HFF-Myc (cell line): ENCODE results near the gene ANKRD18A.
"Not testable (repeated sequence)": the region's sequence is repeated elsewhere in the genome, so short reads cannot be mapped to it uniquely, and the experiment has no call there.

Source experiments
- DNase-seq: peaks from one replicate; pipeline ENCODE4 v3.0.0-alpha.2; 2011; ENCODE audit warnings: low read depth; ENCODE audit errors: extremely low read depth
- H3K4me3 ChIP-seq: replicated peaks from 2 replicates; pipeline ENCODE4 v1.5.1; 2011; ENCODE audit warnings: low read depth, mild to moderate bottlenecking, control low read depth, low read length
- TF ChIP-seq, protein P1 (sequence below): IDR thresholded peaks from 2 replicates; pipeline ENCODE4 v1.5.1; 2012; ENCODE audit warnings: mild to moderate bottlenecking, low read depth, low read length, control low read depth; ENCODE audit errors: missing control alignments

The ANKRD18A gene

DNA sequence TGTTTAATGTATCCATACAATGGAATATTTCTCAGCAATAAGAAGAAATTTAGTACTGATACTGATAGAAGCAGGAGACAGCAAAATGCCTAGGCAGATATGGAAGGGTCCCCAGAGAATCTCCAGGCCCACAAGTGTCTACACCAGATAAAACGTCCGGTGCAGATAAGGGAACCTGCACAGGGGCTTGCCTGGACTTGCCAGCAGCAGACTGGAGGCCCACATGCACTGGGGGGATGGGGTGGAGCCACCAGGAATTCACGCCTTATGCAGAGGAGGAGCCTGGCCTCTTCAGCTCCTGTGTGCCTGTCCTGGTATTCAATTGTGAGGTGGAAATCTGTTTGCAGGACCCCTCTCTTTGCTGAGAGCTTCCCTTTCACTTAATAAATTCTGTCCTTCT, 36.6 kb downstream of the ANKRD18A start:
- DNase-seq, H3K4me3 ChIP-seq: not testable (repeated sequence)

DNA sequence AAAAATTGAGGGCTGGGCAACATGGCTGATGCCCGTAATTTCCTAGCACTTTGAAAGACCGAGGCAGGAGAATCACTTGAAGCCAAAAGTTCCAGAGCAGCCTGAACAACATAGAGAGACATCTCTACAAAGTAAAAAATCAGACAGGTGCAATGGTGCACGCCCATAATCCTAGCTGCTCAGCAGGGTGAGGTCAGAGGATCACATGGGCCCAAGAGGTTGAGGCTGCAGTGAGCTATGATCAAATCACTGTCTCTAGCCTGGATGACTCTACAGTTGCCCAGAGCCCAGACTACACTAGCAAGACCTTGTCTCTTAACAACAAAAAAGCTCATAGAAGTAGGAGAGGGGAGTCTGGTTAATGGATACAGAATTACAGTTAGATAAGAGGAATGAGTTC, 40.3 kb downstream of the ANKRD18A start:
- not testable (repeated sequence) for DNase-seq, H3K4me3 ChIP-seq

DNA sequence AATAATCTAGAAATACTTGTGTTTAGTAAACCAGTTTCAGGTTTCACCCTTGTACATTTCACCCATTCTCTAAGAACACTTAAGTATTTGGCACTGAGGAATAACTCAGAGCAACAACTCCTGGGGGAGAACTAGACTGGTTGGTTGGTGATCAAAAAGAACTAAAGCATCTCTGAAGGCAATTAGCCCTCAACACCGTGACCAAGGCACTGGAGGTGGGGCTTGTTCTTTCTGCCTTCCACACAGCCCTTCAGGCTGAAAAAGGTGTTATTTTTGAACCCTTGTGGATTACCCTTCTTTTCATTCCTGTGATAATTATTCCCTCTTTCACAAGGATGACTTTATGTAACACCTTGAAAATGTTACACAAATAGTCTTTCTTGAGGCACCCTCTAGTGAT, 44.2 kb downstream of the ANKRD18A start:
- not testable (repeated sequence) for H3K4me3 ChIP-seq, DNase-seq

DNA sequence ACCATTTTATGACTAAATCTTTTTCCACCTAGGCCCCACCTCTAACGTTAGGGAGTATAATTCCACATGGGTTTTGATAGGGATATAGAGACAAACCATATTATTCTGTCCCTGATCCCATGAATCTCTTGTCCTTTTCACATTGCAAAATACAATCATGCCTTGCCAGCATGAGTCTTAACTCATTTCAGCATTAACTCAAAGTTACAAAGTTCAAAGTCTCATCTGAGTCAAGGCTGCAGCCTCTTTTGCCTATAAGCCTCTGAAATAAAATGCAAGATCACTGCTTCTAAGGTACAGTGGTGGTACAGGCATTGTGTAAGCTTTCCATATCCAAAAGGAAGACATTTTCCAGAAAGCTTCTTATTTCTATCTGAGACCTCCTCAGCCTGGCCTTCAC, 54.3 kb downstream of the ANKRD18A start:
- DNase-seq, H3K4me3 ChIP-seq: not testable (repeated sequence)

DNA sequence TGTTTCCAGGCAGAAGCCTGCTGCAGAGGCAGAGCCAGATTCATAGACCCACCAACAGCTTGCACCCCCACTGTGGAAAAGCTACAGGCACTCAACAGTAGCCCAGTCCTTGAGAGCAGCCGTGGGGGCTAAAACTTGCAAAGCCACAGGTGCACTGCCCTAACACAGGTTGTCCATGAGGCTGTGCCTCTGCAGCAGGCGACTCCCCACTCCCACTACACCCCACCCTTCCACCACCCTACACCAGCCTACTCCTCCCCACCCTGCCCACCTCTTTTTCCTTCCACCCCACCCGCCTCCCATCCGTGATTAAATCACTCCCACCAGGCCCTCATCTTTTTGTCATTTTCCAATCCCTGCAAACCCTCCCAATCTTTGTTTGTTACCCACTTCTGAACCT, 55.2 kb downstream of the ANKRD18A start:
- not testable (repeated sequence) for H3K4me3 ChIP-seq, DNase-seq

DNA sequence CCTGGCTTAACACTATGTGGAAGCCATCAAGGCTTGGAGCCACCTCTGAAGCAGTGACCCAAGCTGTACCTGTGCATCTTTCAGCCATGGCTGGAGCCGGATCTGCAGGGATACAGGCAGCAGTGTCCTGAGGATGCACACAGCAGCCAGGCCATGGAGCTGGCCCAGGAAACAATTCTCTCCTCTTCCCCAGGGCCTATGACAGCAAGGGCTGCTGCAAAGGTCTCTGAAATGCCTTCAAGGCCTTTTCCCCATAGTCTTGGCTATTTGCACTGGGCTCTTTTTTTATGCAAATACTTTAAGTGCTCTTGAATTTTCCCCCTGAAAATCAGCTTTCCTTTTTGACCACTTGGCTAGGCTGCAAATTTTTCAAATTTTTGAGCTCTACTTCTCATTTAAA, 56.5 kb downstream of the ANKRD18A start:
- not testable (repeated sequence) for DNase-seq, H3K4me3 ChIP-seq

DNA sequence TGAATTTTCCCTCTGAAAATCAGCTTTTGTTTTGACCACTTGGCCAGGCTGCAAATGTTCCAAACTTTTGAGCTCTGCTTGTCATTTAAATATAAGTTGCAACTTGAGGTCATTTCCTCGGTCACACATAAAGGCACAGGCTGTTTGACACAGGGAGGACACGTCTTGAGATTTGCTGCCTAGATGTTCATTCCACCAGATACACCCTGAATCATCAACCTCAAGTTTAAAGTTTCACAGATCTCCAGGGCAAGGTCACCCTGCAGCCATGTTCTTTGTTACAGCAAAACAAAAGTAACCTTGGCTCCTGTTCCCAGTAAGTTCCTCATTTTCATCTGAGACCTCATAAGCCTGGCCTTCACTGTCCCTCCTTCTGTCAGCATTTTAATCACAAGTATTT, 59.3 kb downstream of the ANKRD18A start:
- not testable (repeated sequence) for H3K4me3 ChIP-seq, DNase-seq

DNA sequence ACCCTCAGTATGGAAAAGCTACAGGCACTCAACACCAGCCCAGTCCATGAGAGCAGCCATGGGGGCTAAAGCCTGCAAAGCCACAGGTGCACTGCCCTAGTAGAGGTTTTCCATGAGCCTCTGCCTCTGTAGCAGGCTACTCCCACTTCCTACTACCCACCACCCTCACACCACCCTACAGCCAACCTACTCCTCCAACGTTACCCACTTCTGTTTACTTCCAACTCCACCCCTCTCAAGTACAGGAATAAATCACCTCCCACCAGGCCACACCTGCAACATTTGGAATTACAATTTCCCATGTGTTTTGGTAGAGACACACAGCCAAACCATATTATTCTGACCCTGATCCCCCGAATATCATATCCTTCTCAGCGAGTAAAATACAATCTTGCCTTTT, 61.2 kb downstream of the ANKRD18A start:
- H3K4me3 ChIP-seq, DNase-seq: not testable (repeated sequence)

DNA sequence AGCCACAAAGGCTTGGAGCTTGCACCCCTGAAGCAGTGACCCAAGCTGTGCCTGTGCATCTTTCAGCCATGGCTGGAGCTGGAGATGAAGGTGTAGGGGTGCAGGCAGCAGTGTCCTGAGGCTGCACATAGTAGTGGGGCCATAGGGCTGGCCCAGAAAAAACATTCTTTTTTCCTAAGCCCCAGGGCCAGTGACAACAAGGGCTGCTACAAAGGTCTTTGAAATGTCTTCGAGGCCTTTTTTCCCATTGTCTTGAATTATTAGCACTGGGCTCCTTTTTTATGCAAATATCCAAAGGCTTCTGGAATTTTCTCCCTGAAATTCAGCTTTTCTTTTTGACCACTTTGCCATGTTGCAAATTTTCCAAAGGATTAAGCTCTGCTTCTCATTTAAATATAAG, 62.6 kb downstream of the ANKRD18A start:
- H3K4me3 ChIP-seq, DNase-seq: not testable (repeated sequence)

DNA sequence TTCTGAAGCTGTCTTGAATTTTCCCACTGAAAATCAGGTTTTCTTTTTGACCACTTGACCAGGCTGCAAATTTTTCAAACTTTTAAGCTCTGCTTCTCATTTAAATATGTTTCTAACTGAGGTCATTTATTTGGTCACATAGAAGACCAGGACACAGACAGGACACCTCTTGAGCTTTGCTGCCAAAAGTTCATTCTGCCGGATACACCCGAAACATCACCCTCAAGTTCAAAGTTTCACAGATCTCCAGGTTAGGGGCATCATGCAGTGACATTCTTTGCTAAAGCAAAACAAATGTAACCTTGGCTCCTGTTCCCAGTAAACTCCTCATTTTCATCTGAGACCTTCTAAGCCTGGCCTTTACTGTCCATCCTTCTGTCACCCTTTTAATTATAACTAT, 65.4 kb downstream of the ANKRD18A start:
- DNase-seq, H3K4me3 ChIP-seq: not testable (repeated sequence)

DNA sequence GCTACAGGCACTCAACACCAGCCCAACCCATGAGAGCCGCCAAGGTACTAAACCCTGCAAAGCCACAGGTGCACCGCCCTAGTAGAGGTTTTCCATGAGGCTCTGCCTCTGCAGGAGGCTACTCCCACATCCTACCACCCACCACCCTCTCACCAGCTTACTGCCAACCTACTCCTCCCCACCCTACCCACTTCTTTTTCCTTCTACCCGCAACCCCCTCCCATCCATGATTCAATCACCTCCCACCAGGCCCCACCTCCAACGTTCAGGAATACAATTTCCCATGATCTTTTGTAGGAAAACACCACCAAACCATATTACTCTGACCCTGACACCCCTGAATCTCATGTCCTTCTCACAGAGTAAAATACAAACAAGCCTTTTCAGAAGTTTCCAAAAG, 67.4 kb downstream of the ANKRD18A start:
- not testable (repeated sequence) for DNase-seq, H3K4me3 ChIP-seq

DNA sequence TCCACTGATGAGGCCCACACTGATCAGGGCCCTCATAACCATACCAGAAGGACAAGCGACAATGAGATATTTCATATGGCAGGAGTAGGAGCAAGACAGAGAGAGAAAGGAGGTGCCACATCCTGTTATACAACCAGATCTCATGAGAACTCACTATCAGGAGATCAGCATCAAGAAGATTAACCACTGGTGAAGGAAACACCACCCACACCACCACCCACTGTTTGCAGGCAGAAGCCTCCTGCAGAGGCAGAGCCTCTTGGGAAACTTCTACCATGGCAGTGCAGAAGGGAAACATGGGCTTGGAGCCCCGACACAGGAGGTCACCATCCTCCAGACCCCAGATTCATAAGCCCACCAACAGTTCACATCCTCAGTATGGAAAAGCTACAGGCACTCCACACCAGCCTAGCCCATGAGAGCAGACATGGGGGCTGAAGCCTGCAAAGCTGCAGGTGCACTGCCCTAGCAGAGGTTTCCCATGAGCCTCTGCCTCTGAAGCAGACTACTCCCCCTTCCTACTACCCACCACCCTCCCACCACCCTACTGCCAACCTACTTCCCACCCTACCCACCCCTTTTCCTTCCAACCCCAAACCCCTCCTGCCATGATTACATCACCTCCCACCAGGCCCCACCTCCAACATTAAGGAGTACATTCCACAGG, 73.8 kb downstream of the ANKRD18A start:
- H3K4me3 ChIP-seq, DNase-seq: not testable (repeated sequence)

DNA sequence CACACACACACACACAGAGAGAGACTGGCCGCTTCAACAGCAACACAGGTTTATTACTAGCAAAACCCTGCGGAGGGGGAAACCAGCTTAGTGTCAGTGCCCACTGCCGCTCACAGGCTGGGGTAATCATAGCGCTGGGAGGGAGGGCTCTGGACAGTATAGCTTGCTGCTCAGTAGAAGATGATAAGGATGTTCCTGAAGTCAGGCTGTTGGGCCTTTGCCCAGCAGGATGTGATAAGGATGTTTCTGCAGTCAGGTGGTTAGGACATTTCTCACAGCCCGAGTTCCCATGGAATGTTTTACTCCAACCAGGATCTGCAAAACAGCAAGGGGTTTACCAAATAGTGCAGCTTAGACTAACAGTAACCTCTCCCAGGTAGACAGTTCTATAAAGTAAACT, 79.9 kb downstream of the ANKRD18A start:
- not testable (repeated sequence) for H3K4me3 ChIP-seq, DNase-seq

DNA sequence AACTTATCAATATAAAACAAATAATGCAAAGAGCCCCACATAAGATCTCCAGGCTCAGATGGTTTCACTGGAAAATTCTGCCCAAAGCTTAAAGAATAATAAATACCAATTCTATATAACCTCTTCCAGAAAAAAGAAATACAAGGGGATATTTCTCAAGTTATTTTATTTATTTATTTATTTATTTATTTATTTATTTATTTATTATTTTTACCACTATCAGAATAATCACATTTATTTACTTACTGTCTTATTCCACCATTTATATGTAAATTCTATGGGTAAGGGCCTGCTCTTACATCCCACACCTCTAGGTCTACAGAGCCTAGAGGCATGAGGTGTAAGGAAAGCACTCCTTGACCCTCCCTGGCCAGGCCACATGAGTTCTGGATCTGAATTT, 91.1 kb downstream of the ANKRD18A start:
- no peak for DNase-seq
- TF ChIP-seq, protein P1, sequence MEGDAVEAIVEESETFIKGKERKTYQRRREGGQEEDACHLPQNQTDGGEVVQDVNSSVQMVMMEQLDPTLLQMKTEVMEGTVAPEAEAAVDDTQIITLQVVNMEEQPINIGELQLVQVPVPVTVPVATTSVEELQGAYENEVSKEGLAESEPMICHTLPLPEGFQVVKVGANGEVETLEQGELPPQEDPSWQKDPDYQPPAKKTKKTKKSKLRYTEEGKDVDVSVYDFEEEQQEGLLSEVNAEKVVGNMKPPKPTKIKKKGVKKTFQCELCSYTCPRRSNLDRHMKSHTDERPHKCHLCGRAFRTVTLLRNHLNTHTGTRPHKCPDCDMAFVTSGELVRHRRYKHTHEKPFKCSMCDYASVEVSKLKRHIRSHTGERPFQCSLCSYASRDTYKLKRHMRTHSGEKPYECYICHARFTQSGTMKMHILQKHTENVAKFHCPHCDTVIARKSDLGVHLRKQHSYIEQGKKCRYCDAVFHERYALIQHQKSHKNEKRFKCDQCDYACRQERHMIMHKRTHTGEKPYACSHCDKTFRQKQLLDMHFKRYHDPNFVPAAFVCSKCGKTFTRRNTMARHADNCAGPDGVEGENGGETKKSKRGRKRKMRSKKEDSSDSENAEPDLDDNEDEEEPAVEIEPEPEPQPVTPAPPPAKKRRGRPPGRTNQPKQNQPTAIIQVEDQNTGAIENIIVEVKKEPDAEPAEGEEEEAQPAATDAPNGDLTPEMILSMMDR: no peak
- no peak overlapping the region for H3K4me3 ChIP-seq
